CMK (cell line): ENCODE measurements around the gene GPRIN3.

Experiments used
- DNase-seq: peaks from one replicate; pipeline ENCODE4 v3.0.0-alpha.2; 2010; ENCODE audit warnings: low read depth

The GPRIN3 gene

GRCh38 chr4:89290727-89291516, 16.7 kb downstream of the GPRIN3 start:
- DNase-seq, result no peak

- DNase-seq, result no peak
Observed at GRCh38 chr4:89289312-89289711, 18.3 kb downstream of the GPRIN3 start.

- DNase-seq, result no peak
Observed at GRCh38 chr4:89288430-89288829, 19.2 kb downstream of the GPRIN3 start.

- DNase-seq, result no peak
Observed at GRCh38 chr4:89287945-89288344, 19.7 kb downstream of the GPRIN3 start.

GRCh38 chr4:89285745-89286144, 21.9 kb downstream of the GPRIN3 start:
- DNase-seq, result no peak

- DNase-seq, result no peak
Observed at GRCh38 chr4:89284828-89285227, 22.8 kb downstream of the GPRIN3 start.

- DNase-seq, result no peak
Observed at GRCh38 chr4:89284020-89284424, 23.6 kb downstream of the GPRIN3 start.

GRCh38 chr4:89283226-89284009, 24.2 kb downstream of the GPRIN3 start:
- no peak for DNase-seq

GRCh38 chr4:89279385-89279784, 28.2 kb downstream of the GPRIN3 start:
- no peak for DNase-seq

- no peak for DNase-seq
Observed at GRCh38 chr4:89277412-89277811, 30.2 kb downstream of the GPRIN3 start.

GRCh38 chr4:89276296-89276695, 31.3 kb downstream of the GPRIN3 start:
- no peak for DNase-seq

- no peak for DNase-seq
Observed at GRCh38 chr4:89275587-89275986, 32.0 kb downstream of the GPRIN3 start.

- DNase-seq, result no peak
Observed at GRCh38 chr4:89273741-89274141, 33.9 kb downstream of the GPRIN3 start.

- no peak for DNase-seq
Observed at GRCh38 chr4:89270792-89271191, 36.8 kb downstream of the GPRIN3 start.

GRCh38 chr4:89269121-89269666, 38.4 kb downstream of the GPRIN3 start:
- no peak for DNase-seq

GRCh38 chr4:89268679-89269078, 38.9 kb downstream of the GPRIN3 start:
- DNase-seq, result no peak

- DNase-seq, result no peak
Observed at GRCh38 chr4:89267846-89268245, 39.8 kb downstream of the GPRIN3 start.

- DNase-seq, result no peak
Observed at GRCh38 chr4:89267392-89267791, 40.2 kb downstream of the GPRIN3 start.

GRCh38 chr4:89266128-89266527, 41.5 kb downstream of the GPRIN3 start:
- DNase-seq, result no peak

GRCh38 chr4:89263265-89263664, 44.3 kb downstream of the GPRIN3 start:
- DNase-seq, result no peak

- no peak for DNase-seq
Observed at GRCh38 chr4:89259301-89260028, 48.1 kb downstream of the GPRIN3 start.

GRCh38 chr4:89258506-89258905, 49.1 kb downstream of the GPRIN3 start:
- DNase-seq, result no peak
